A673 (cell line): ENCODE measurements around the gene PPP1CC.

Experiments used
- CTCF ChIP-seq: fragments of 300-800, 200-600 bp; sonication (generic); conservative IDR thresholded peaks from 2 replicates; pipeline ENCODE4 v1.5.1; 2017; ENCODE audit warnings: low read depth, mild to moderate bottlenecking, antibody characterized with exemption, low read length, moderate library complexity, mixed read lengths
- EZH2 ChIP-seq: fragments of 200-600 bp; sonication (generic); IDR thresholded peaks from 2 replicates; pipeline ENCODE4 v1.6.1; 2017; ENCODE audit warnings: borderline replicate concordance, low read depth, mild to moderate bottlenecking, mixed read lengths, antibody characterized with exemption, low read length; ENCODE audit not compliant: poor library complexity, severe bottlenecking

DNA sequence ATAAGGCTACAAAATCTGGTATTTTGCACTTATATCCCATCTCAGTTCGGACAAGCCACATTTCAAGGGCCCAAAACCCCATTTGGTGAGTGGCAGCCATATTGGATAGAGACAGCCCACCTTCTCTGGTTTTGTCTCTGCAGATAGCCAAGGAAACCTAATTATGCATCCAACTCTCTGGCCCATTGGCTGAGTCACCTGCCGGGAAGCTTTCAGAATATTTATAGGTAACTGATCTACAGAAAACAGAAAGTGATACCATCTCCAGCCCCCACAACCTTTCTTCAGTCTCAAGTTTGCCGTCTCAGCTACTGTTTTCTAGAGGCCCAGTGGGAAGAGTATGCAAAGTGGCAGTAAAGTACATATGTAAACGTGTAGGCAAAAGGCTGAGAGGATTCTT is 33.7 kb upstream of the PPP1CC start:
- TF ChIP-seq CTCF (no peak), EZH2 (no peak)
